Measurements from ENCODE around the gene UGT1A8.
"Not testable (repeated sequence)": the region's sequence is repeated elsewhere in the genome, so short reads cannot be mapped to it uniquely, and the experiment has no call there.

Gene UGT1A8

GRCh38 chr2:233639860-233640259 is 22.4 kb downstream of the UGT1A8 start:
- DNase-seq (ENCODE audit: low read depth in 2 of 2): no peak

- no peak for DNase-seq (ENCODE audit: low read depth in 2 of 2)
Measured at GRCh38 chr2:233643128-233643527, 25.7 kb downstream of the UGT1A8 start.

- DNase-seq (ENCODE audit: low read depth in 2 of 2): not testable (repeated sequence)
Measured at GRCh38 chr2:233646033-233646432, 28.6 kb downstream of the UGT1A8 start.

GRCh38 chr2:233650981-233651380 is 33.5 kb downstream of the UGT1A8 start:
- no peak for DNase-seq (ENCODE audit: low read depth in 2 of 2)

GRCh38 chr2:233651430-233651829 is 34.0 kb downstream of the UGT1A8 start:
- DNase-seq (ENCODE audit: low read depth in 2 of 2): no peak

- DNase-seq (ENCODE audit: low read depth in 2 of 2): no peak
Measured at GRCh38 chr2:233654501-233654900, 37.1 kb downstream of the UGT1A8 start.

- DNase-seq (ENCODE audit: low read depth in 2 of 2): no peak
Measured at GRCh38 chr2:233655043-233655442, 37.6 kb downstream of the UGT1A8 start.

- DNase-seq (ENCODE audit: low read depth in 2 of 2): not testable (repeated sequence)
Measured at GRCh38 chr2:233655943-233656342, 38.5 kb downstream of the UGT1A8 start.

- DNase-seq (ENCODE audit: low read depth in 2 of 2): no peak
Measured at GRCh38 chr2:233656443-233656842, 39.0 kb downstream of the UGT1A8 start.

- no peak for DNase-seq (ENCODE audit: low read depth in 2 of 2)
Measured at GRCh38 chr2:233658610-233659009, 41.2 kb downstream of the UGT1A8 start.

GRCh38 chr2:233663911-233664310 is 46.5 kb downstream of the UGT1A8 start:
- no peak for DNase-seq (ENCODE audit: low read depth in 2 of 2)

GRCh38 chr2:233668605-233669260 is 51.3 kb downstream of the UGT1A8 start:
- DNase-seq (ENCODE audit: low read depth in 2 of 2): no peak

- DNase-seq (ENCODE audit: low read depth in 2 of 2): no peak
Measured at GRCh38 chr2:233671290-233672161, 54.1 kb downstream of the UGT1A8 start, which contains the start of gene UGT1A9. TSS of gene UGT1A9 (plus strand) at chr2:233671898. CDS start at chr2:233671935, 37 bp downstream.

- DNase-seq (ENCODE audit: low read depth in 2 of 2): no peak
Measured at GRCh38 chr2:233672886-233673285, 55.5 kb downstream of the UGT1A8 start.

GRCh38 chr2:233673896-233674295 is 56.5 kb downstream of the UGT1A8 start:
- no peak for DNase-seq (ENCODE audit: low read depth in 2 of 2)

GRCh38 chr2:233674314-233674713 is 56.9 kb downstream of the UGT1A8 start:
- DNase-seq (ENCODE audit: low read depth in 2 of 2): no peak

GRCh38 chr2:233674995-233675394 is 57.6 kb downstream of the UGT1A8 start:
- DNase-seq (ENCODE audit: low read depth in 2 of 2): no peak

GRCh38 chr2:233676046-233676445 is 58.6 kb downstream of the UGT1A8 start:
- DNase-seq (ENCODE audit: low read depth in 2 of 2): no peak

GRCh38 chr2:233679196-233679595 is 61.8 kb downstream of the UGT1A8 start:
- no peak for DNase-seq (ENCODE audit: low read depth in 2 of 2)

GRCh38 chr2:233680361-233681045 is 63.1 kb downstream of the UGT1A8 start:
- no peak for DNase-seq (ENCODE audit: low read depth in 2 of 2)

GRCh38 chr2:233681521-233682099 is 64.2 kb downstream of the UGT1A8 start, which contains the start of gene UGT1A7:
TSS of gene UGT1A7 (plus strand) at chr2:233681901. CDS start at chr2:233681938, 37 bp downstream.
- DNase-seq (ENCODE audit: low read depth in 2 of 2): no peak

GRCh38 chr2:233684640-233685039 is 67.2 kb downstream of the UGT1A8 start:
- DNase-seq (ENCODE audit: low read depth in 2 of 2): no peak
